DMS153 treated with DMSO at 0.1 percent for 48 hours (cell line): Measurements from ENCODE around the gene MAGEB3.

ENCODE experiments used
- DNase-seq: peaks from one replicate; lab custom pipeline; 2025; ENCODE audit not compliant: unreplicated experiment; lab: John Stamatoyannopoulos, UW

The MAGEB3 gene

DNA sequence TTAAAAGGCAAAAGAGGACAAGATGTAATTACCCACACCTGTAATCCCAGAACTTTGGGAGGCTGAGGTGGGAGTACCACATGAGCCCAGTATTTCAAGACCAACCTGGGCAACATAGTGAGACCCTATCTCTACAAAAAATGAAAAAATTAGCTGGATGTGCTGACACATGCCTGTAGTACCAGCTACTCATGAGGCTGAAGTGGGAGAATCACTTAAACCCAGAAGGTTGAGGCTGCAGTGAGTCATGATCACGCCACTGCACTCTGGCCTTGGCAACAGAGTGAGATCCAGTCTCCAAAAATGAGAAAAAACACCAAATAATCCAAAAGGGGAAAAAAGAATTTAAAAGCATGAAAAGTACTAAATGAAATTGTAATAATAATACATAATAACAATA, 47.9 kb downstream of the MAGEB3 start:
- DNase-seq, result no peak

DNA sequence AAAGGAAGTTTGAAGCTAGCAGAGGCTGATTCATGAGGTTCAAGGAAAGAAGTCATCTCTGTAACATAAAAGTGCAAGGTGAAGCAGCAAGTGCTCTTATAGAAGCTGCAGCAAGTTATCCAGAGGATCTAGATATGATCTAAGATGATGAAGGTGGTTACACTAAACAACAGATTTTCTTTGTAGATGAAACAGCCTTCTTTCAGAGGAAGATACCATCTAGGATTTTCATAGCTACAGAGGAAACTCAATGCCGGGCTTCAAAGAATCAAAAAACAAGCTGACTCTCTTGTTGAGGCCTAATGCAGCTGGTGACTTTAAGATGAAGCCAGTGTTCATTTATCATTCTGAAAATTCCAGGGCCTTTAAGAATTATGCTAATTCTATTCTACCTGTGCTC, 50.0 kb downstream of the MAGEB3 start:
- DNase-seq, result no peak

DNA sequence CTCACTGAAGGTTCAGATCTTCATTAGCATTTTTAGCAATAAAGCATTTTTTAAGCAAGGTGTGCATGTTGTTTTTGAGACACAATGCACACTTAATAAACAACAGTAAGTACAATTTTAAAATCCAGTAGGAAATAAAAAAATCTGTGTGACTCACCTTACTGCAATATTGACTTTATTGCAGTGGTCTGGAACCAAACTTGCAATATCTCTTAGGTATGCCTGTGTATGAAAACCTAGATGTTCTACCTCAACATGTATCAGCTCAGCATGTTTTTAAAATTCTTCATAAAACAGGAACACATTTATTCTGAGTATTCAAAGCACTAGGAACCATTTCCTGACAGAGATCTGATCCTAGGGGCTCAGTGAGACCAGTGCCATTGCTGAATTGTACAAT, 52.1 kb downstream of the MAGEB3 start:
- DNase-seq, result no peak

GRCh38 chrX:30283456-30284200, 53.2 kb downstream of the MAGEB3 start:
- DNase-seq, result no peak
